ENCODE data around the gene BGN.

GRCh38 chrX:153499341-153499740, 4.6 kb downstream of the BGN start:
- TF ChIP-seq, protein P1, sequence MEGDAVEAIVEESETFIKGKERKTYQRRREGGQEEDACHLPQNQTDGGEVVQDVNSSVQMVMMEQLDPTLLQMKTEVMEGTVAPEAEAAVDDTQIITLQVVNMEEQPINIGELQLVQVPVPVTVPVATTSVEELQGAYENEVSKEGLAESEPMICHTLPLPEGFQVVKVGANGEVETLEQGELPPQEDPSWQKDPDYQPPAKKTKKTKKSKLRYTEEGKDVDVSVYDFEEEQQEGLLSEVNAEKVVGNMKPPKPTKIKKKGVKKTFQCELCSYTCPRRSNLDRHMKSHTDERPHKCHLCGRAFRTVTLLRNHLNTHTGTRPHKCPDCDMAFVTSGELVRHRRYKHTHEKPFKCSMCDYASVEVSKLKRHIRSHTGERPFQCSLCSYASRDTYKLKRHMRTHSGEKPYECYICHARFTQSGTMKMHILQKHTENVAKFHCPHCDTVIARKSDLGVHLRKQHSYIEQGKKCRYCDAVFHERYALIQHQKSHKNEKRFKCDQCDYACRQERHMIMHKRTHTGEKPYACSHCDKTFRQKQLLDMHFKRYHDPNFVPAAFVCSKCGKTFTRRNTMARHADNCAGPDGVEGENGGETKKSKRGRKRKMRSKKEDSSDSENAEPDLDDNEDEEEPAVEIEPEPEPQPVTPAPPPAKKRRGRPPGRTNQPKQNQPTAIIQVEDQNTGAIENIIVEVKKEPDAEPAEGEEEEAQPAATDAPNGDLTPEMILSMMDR (IDR thresholded peaks at IDR 0.05; ENCODE audit: insufficient read depth, low read depth, low read length), result no peak
- no peak for TF ChIP-seq EZH2 (IDR thresholded peaks at IDR 0.05; ENCODE audit: insufficient read depth, low read length)

Data from astrocyte (in vitro differentiated cells and primary cell).